ENCODE measurements around the gene CCNF. TPM values are rescaled to one million over a fixed set of nuclear protein-coding genes. Genes with fewer than 3 reads are reported as not detected.

The CCNF gene
- polyA plus RNA-seq, 3 donors = 0.34 to 0.97 (median 0.68) TPM

DNA sequence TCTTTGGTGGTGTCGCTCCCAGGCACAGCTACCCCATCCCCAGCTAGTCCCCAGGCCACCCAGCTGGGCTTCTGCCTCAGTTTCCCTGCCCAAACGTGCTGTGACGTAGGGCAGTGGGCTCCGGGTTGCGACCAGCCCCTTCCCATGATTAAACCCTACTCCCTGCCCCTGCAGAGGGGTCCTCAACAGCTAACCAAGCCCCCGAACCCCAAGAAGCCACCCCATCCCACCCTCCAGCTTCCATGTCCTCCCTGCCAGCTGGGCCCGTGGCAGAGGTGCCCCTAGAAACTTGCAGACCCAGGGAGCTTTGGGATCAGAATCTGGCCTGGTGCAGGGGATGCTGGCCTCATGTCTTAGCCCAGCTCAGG is 41.0 kb downstream of the CCNF start:
- no peaks in the 10 kb centered on the region for H3K36me3 ChIP-seq (replicated peaks in 1 of 2; ENCODE audit: control insufficient read depth in 1 of 2, insufficient read depth in 2 of 2, low read length in 2 of 2)
- peaks cover 30% of the 10 kb centered on the region for H4K20me1 ChIP-seq (ENCODE audit: insufficient read depth, low read length)
- H3K4me1 Mint-ChIP-seq = peaks cover 25% of the 10 kb centered on the region
- H3K9ac ChIP-seq (ENCODE audit: insufficient read depth, low read length, poor library complexity, severe bottlenecking) = no peak overlapping the region
- H3K27ac ChIP-seq (ENCODE audit: low read depth in 1 of 2, low read length in 2 of 2) = no peak overlapping the region
- TF ChIP-seq, protein P1, sequence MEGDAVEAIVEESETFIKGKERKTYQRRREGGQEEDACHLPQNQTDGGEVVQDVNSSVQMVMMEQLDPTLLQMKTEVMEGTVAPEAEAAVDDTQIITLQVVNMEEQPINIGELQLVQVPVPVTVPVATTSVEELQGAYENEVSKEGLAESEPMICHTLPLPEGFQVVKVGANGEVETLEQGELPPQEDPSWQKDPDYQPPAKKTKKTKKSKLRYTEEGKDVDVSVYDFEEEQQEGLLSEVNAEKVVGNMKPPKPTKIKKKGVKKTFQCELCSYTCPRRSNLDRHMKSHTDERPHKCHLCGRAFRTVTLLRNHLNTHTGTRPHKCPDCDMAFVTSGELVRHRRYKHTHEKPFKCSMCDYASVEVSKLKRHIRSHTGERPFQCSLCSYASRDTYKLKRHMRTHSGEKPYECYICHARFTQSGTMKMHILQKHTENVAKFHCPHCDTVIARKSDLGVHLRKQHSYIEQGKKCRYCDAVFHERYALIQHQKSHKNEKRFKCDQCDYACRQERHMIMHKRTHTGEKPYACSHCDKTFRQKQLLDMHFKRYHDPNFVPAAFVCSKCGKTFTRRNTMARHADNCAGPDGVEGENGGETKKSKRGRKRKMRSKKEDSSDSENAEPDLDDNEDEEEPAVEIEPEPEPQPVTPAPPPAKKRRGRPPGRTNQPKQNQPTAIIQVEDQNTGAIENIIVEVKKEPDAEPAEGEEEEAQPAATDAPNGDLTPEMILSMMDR (IDR thresholded peaks at IDR 0.05) = no peak
- peaks cover 7% of the 10 kb centered on the region for H3K79me2 ChIP-seq (ENCODE audit: insufficient read depth, low read length)
- no peak for DNase-seq
- H3K9me3 ChIP-seq (replicated peaks in 1 of 2; ENCODE audit: control insufficient read depth in 1 of 2, insufficient read depth in 1 of 2, low read length in 2 of 2) = peaks cover 0 to 24% of the 10 kb centered on the region in 2 donors
- no peak overlapping the region for H3K27ac Mint-ChIP-seq
- no peak overlapping the region for H3K4me3 ChIP-seq (replicated peaks in 1 of 3; ENCODE audit: low read depth in 2 of 3, low read length in 3 of 3)
- H3K4me3 Mint-ChIP-seq = peak overlapping the region in 1 of 2 donors; percentile 86
- H2AFZ ChIP-seq (ENCODE audit: insufficient read depth, low read depth, low read length, poor library complexity, severe bottlenecking) = no peak overlapping the region
- H3K27me3 Mint-ChIP-seq (ENCODE audit: low read depth in 3 of 3) = peaks cover 56 to 74% (median 64%) of the 10 kb centered on the region in 3 donors
- H3K4me1 ChIP-seq (ENCODE audit: control insufficient read depth in 1 of 2, insufficient read depth in 2 of 2, low read length in 2 of 2) = peaks cover 16 to 55% of the 10 kb centered on the region in 2 donors
- peaks cover 0 to 13% (median 7%) of the 10 kb centered on the region in 7 donors for H3K9me3 Mint-ChIP-seq
- peaks cover 45 to 59% of the 10 kb centered on the region in 2 donors for H3K27me3 ChIP-seq (ENCODE audit: control insufficient read depth in 2 of 2, insufficient read depth in 2 of 2, low read length in 2 of 2)
- intact Hi-C loops (cut with micrococcal nuclease) = loop anchor here (5.0 to 10.0 kb wide), 2 partner anchors 37 to 45 kb away; partner anchors contain the start of gene CCNF (in 1 of the 2)
- H3K4me2 ChIP-seq (replicated peaks; ENCODE audit: extremely low read depth, low read length, poor library complexity, severe bottlenecking) = no peak overlapping the region
- 86% methylated on average over 6 of the region's 7 CpGs for WGBS (ENCODE audit: insufficient coverage)
- peaks cover 5 to 12% of the 10 kb centered on the region in 2 donors for H3K36me3 Mint-ChIP-seq

DNA sequence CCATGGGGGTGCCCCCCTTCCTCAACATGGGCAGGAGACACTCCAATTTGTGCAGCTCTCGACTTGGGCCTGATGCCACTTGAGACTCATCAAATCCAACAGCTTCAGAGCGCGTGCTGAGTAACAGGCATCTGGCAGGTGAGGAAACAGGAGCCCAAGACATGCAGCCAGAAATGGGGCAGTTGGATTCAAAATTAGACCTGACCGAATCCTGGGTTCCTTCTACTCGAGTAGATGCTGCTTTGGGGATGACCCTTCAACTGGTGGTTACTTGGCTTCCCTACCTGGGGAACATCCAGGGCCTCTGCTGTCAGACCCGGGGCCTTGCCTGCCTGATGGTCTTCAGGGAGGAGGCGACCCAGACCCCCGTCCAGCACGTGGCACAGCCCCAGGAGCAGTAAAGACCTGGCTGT is 41.4 kb downstream of the CCNF start:
- Histone ChIP-seq H4K20me1 (ENCODE audit: insufficient read depth, low read length) (peaks cover 30% of the 10 kb centered on the region), H3K4me3 (replicated peaks in 1 of 3; ENCODE audit: low read depth in 2 of 3, low read length in 3 of 3) (no peak overlapping the region), H2AFZ (ENCODE audit: insufficient read depth, low read depth, low read length, poor library complexity, severe bottlenecking) (no peak overlapping the region), H3K79me2 (ENCODE audit: insufficient read depth, low read length) (peaks cover 10% of the 10 kb centered on the region), H3K9me3 (replicated peaks in 1 of 2; ENCODE audit: control insufficient read depth in 1 of 2, insufficient read depth in 1 of 2, low read length in 2 of 2) (peaks cover 0 to 24% of the 10 kb centered on the region in 2 donors), H3K4me1 (ENCODE audit: control insufficient read depth in 1 of 2, insufficient read depth in 2 of 2, low read length in 2 of 2) (peaks cover 18 to 59% of the 10 kb centered on the region in 2 donors), H3K36me3 (replicated peaks in 1 of 2; ENCODE audit: control insufficient read depth in 1 of 2, insufficient read depth in 2 of 2, low read length in 2 of 2) (no peaks in the 10 kb centered on the region), H3K4me2 (replicated peaks; ENCODE audit: extremely low read depth, low read length, poor library complexity, severe bottlenecking) (no peak overlapping the region), H3K27ac (ENCODE audit: low read depth in 1 of 2, low read length in 2 of 2) (no peak overlapping the region), H3K27me3 (ENCODE audit: control insufficient read depth in 2 of 2, insufficient read depth in 2 of 2, low read length in 2 of 2) (peaks cover 45 to 59% of the 10 kb centered on the region in 2 donors), H3K9ac (ENCODE audit: insufficient read depth, low read length, poor library complexity, severe bottlenecking) (no peak overlapping the region)
- Mint-ChIP-seq H3K27me3 (ENCODE audit: low read depth in 3 of 3) (peaks cover 55 to 74% (median 64%) of the 10 kb centered on the region in 3 donors), H3K4me1 (peaks cover 25% of the 10 kb centered on the region), H3K9me3 (peaks cover 0 to 13% (median 7%) of the 10 kb centered on the region in 7 donors), H3K27ac (no peak overlapping the region), H3K36me3 (peaks cover 5 to 12% of the 10 kb centered on the region in 2 donors), H3K4me3 (peak overlapping the region in 1 of 2 donors; percentile 86)
- intact Hi-C loops (cut with micrococcal nuclease) = loop anchor here (5.0 to 10.0 kb wide), 2 partner anchors 37 to 46 kb away; partner anchors contain the start of gene CCNF (in 1 of the 2)
- TF ChIP-seq, protein P1 (IDR thresholded peaks at IDR 0.05) = no peak
- DNase-seq = no peak
- 37% methylated on average over 9 of the region's 9 CpGs for WGBS (ENCODE audit: insufficient coverage)

Data from CD14-positive monocyte (primary cell).